ENCODE measurements around the gene CDK12. TPM values are rescaled to one million over a fixed set of nuclear protein-coding genes. Genes with fewer than 3 reads are reported as not detected.
"Not testable (repeated sequence)": the region's sequence is repeated elsewhere in the genome, so short reads cannot be mapped to it uniquely, and the experiment has no call there.

CDK12 gene
- total and polyA plus RNA-seq, 2 experiments from 2014 or later, result 20.9 to 55.3 TPM

DNA sequence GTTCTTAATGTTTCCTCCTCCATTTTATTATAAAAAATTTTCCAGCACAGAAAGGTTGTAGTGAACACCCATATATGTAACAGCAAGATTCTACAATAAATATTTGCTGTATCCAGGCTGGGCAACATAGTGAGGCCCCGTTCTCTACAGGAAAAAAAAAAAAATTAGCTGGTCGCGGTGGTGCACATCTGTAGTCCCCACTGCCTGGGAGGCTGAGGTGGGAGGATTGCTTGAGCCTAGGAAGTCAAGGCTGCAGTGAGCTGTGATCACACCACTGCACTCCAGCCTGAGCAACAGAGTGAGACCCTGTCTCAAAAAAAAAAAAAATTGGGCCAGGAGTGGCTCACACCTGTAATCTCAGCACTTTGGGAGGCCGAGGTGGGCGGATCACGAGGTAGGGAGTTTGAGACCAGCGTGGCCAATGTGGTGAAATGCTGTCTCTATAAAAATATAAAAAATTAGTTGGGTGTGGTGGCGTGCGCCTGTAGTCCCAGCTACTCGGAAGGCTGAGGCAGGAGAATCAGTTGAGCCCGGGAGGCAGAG is 3.4 kb downstream of the CDK12 start:
- peaks cover 45% of the 10 kb centered on the region for H4K20me1 ChIP-seq (replicated peaks; ENCODE audit: insufficient read depth)
- not testable (repeated sequence) for H3K36me3 ChIP-seq (ENCODE audit: insufficient read depth); H3K27me3 ChIP-seq (ENCODE audit: insufficient read depth); DNase-seq (ENCODE audit: low spot score); H3F3A ChIP-seq (replicated peaks; ENCODE audit: low read depth); ATAC-seq; H2AFZ ChIP-seq; H3K9me2 ChIP-seq (ENCODE audit: insufficient read depth); H3K9me3 Mint-ChIP-seq; H3K27ac ChIP-seq (ENCODE audit: low read depth); H3K4me1 Mint-ChIP-seq; H3K27ac Mint-ChIP-seq
- H3K4me3 ChIP-seq, result peak overlapping the region; percentile 98; the same call in 1 of the 2 replicates
- Mint-ChIP-seq H3K36me3 (ENCODE audit: low read depth) (peaks cover 29% of the 10 kb centered on the region; the same call in 2 of the 3 replicates), H3K4me3 (peak overlapping the region; percentile 89), H3K27me3 (ENCODE audit: insufficient read depth, low read depth, poor library complexity) (peaks cover 12% of the 10 kb centered on the region)
- H3K4me1 ChIP-seq (ENCODE audit: insufficient read depth), result peaks cover 15% of the 10 kb centered on the region
- H3K79me2 ChIP-seq (replicated peaks; ENCODE audit: insufficient read depth), result peaks cover 78% of the 10 kb centered on the region
- peak overlapping the region; percentile 100 for H3K4me2 ChIP-seq

DNA sequence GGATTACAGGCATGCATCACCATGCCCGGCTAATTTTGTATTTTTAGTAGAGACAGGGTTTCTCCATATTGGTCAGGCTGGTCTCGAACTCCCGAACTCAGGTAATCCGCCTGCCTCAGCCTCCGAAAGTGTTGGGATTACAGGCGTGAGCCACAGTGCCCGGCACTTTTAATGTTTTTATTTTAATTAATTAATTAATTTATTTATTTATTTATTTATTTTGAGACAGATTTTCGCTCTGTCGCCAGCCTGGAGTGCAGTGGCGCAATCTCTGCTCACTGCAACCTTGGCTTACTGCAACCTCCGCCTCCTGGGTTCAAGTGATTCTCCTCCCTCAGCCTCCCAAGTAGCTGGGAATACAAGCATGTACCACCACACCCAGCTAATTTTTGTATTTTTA is 7.3 kb downstream of the CDK12 start:
- H3F3A ChIP-seq (replicated peaks; ENCODE audit: low read depth); H3K27me3 Mint-ChIP-seq (ENCODE audit: insufficient read depth, low read depth, poor library complexity); DNase-seq (ENCODE audit: low spot score); ATAC-seq; H3K27me3 ChIP-seq (ENCODE audit: insufficient read depth); H3K4me1 ChIP-seq (ENCODE audit: insufficient read depth); H3K27ac ChIP-seq (ENCODE audit: low read depth); H3K4me2 ChIP-seq; H3K27ac Mint-ChIP-seq; H3K9me3 Mint-ChIP-seq; H3K4me1 Mint-ChIP-seq; H2AFZ ChIP-seq; H3K9me2 ChIP-seq (ENCODE audit: insufficient read depth); H3K4me3 Mint-ChIP-seq; H3K4me3 ChIP-seq: not testable (repeated sequence)
- H3K79me2 ChIP-seq (replicated peaks; ENCODE audit: insufficient read depth), result peaks cover 91% of the 10 kb centered on the region
- H3K36me3 Mint-ChIP-seq (ENCODE audit: low read depth), result peaks cover 34% of the 10 kb centered on the region
- H3K36me3 ChIP-seq (ENCODE audit: insufficient read depth), result peaks cover 22% of the 10 kb centered on the region
- H4K20me1 ChIP-seq (replicated peaks; ENCODE audit: insufficient read depth), result peaks cover 29% of the 10 kb centered on the region

DNA sequence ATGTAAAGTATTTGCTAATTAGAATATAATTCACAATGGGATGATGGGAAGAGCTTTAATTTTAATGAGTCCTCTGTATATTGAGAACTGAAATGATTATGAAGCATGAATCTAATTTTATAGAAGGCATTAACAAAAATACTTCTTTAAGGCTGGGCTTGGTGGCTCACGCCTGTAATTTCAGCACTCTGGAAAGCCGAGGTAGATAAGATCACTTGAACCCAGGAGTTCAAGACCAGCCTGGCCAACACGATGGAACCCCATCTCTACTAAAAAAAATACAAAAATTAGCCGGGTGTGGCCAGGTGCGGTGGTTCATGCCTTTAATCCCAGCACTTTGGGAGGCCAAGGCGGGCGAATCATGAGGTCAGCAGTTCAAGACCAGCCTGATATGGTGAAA is 12.0 kb downstream of the CDK12 start:
- peaks cover 34% of the 10 kb centered on the region for H3K36me3 ChIP-seq (ENCODE audit: insufficient read depth)
- H3K9me3 Mint-ChIP-seq, result no peaks in the 10 kb centered on the region
- no peak overlapping the region for H2AFZ ChIP-seq
- H3K4me3 ChIP-seq, result no peak overlapping the region
- peaks cover 6% of the 10 kb centered on the region for H4K20me1 ChIP-seq (replicated peaks; ENCODE audit: insufficient read depth)
- ATAC-seq (no peak), DNase-seq (ENCODE audit: low spot score) (no peak)
- H3K79me2 ChIP-seq (replicated peaks; ENCODE audit: insufficient read depth), result peaks cover 61% of the 10 kb centered on the region
- no peak overlapping the region for H3K27ac Mint-ChIP-seq
- no peaks in the 10 kb centered on the region for H3K4me1 ChIP-seq (ENCODE audit: insufficient read depth)
- H3K4me2 ChIP-seq, result no peak overlapping the region
- no peaks in the 10 kb centered on the region for H3K9me2 ChIP-seq (ENCODE audit: insufficient read depth)
- H3K4me3 Mint-ChIP-seq, result no peak overlapping the region
- no peaks in the 10 kb centered on the region for H3F3A ChIP-seq (replicated peaks; ENCODE audit: low read depth)
- H3K4me1 Mint-ChIP-seq, result no peaks in the 10 kb centered on the region
- no peak overlapping the region for H3K27ac ChIP-seq (ENCODE audit: low read depth)
- H3K27me3 Mint-ChIP-seq (ENCODE audit: insufficient read depth, low read depth, poor library complexity), result peaks cover 3% of the 10 kb centered on the region
- H3K27me3 ChIP-seq (ENCODE audit: insufficient read depth), result no peaks in the 10 kb centered on the region
- peaks cover 40% of the 10 kb centered on the region for H3K36me3 Mint-ChIP-seq (ENCODE audit: low read depth)
- TF ChIP-seq CREB1 (CRISPR knock-in tag; IDR thresholded peaks at IDR 0.05; ENCODE audit: low read depth) (no peak), ZNF114 (CRISPR knock-in tag; IDR thresholded peaks at IDR 0.05) (no peak), ZNF331 (CRISPR knock-in tag; IDR thresholded peaks at IDR 0.05; ENCODE audit: low read depth) (no peak)
- TF ChIP-seq, protein P1, sequence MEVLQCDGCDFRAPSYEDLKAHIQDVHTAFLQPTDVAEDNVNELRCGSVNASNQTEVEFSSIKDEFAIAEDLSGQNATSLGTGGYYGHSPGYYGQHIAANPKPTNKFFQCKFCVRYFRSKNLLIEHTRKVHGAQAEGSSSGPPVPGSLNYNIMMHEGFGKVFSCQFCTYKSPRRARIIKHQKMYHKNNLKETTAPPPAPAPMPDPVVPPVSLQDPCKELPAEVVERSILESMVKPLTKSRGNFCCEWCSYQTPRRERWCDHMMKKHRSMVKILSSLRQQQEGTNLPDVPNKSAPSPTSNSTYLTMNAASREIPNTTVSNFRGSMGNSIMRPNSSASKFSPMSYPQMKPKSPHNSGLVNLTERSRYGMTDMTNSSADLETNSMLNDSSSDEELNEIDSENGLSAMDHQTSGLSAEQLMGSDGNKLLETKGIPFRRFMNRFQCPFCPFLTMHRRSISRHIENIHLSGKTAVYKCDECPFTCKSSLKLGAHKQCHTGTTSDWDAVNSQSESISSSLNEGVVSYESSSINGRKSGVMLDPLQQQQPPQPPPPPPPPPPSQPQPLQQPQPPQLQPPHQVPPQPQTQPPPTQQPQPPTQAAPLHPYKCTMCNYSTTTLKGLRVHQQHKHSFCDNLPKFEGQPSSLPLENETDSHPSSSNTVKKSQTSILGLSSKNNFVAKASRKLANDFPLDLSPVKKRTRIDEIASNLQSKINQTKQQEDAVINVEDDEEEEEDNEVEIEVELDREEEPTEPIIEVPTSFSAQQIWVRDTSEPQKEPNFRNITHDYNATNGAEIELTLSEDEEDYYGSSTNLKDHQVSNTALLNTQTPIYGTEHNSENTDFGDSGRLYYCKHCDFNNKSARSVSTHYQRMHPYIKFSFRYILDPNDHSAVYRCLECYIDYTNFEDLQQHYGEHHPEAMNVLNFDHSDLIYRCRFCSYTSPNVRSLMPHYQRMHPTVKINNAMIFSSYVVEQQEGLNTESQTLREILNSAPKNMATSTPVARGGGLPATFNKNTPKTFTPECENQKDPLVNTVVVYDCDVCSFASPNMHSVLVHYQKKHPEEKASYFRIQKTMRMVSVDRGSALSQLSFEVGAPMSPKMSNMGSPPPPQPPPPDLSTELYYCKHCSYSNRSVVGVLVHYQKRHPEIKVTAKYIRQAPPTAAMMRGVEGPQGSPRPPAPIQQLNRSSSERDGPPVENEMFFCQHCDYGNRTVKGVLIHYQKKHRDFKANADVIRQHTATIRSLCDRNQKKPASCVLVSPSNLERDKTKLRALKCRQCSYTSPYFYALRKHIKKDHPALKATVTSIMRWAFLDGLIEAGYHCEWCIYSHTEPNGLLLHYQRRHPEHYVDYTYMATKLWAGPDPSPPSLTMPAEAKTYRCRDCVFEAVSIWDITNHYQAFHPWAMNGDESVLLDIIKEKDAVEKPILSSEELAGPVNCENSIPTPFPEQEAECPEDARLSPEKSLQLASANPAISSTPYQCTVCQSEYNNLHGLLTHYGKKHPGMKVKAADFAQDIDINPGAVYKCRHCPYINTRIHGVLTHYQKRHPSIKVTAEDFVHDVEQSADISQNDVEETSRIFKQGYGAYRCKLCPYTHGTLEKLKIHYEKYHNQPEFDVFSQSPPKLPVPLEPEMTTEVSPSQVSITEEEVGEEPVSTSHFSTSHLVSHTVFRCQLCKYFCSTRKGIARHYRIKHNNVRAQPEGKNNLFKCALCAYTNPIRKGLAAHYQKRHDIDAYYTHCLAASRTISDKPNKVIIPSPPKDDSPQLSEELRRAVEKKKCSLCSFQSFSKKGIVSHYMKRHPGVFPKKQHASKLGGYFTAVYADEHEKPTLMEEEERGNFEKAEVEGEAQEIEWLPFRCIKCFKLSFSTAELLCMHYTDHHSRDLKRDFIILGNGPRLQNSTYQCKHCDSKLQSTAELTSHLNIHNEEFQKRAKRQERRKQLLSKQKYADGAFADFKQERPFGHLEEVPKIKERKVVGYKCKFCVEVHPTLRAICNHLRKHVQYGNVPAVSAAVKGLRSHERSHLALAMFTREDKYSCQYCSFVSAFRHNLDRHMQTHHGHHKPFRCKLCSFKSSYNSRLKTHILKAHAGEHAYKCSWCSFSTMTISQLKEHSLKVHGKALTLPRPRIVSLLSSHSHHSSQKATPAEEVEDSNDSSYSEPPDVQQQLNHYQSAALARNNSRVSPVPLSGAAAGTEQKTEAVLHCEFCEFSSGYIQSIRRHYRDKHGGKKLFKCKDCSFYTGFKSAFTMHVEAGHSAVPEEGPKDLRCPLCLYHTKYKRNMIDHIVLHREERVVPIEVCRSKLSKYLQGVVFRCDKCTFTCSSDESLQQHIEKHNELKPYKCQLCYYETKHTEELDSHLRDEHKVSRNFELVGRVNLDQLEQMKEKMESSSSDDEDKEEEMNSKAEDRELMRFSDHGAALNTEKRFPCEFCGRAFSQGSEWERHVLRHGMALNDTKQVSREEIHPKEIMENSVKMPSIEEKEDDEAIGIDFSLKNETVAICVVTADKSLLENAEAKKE (CRISPR knock-in tag; IDR thresholded peaks at IDR 0.05), result no peak
- TF ChIP-seq, protein P2, sequence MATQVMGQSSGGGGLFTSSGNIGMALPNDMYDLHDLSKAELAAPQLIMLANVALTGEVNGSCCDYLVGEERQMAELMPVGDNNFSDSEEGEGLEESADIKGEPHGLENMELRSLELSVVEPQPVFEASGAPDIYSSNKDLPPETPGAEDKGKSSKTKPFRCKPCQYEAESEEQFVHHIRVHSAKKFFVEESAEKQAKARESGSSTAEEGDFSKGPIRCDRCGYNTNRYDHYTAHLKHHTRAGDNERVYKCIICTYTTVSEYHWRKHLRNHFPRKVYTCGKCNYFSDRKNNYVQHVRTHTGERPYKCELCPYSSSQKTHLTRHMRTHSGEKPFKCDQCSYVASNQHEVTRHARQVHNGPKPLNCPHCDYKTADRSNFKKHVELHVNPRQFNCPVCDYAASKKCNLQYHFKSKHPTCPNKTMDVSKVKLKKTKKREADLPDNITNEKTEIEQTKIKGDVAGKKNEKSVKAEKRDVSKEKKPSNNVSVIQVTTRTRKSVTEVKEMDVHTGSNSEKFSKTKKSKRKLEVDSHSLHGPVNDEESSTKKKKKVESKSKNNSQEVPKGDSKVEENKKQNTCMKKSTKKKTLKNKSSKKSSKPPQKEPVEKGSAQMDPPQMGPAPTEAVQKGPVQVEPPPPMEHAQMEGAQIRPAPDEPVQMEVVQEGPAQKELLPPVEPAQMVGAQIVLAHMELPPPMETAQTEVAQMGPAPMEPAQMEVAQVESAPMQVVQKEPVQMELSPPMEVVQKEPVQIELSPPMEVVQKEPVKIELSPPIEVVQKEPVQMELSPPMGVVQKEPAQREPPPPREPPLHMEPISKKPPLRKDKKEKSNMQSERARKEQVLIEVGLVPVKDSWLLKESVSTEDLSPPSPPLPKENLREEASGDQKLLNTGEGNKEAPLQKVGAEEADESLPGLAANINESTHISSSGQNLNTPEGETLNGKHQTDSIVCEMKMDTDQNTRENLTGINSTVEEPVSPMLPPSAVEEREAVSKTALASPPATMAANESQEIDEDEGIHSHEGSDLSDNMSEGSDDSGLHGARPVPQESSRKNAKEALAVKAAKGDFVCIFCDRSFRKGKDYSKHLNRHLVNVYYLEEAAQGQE (IDR thresholded peaks at IDR 0.05; ENCODE audit: unreplicated experiment), result no peak
